K562 (cell line): ENCODE results near the gene ANGEL2. TPM values are rescaled to one million over a fixed set of nuclear protein-coding genes. Genes with fewer than 3 reads are reported as not detected.
A peak's percentile ranks its signal among the peaks of the same experiment; 100 is the strongest.

Source experiments
- CLOCK ChIP-seq: fragments of 250-450 bp; sonication (Bioruptor Pico); IDR thresholded peaks from 2 replicates; pipeline ENCODE4 v1.4.0; 2020; ENCODE audit warnings: mild to moderate bottlenecking, moderate library complexity, borderline replicate concordance
- DNMT1 ChIP-seq: fragments of 450-650 bp; IDR thresholded peaks from 2 replicates; pipeline ENCODE4 v1.6.1; 2016; ENCODE audit warnings: antibody characterized with exemption, mild to moderate bottlenecking
- DPF2 ChIP-seq: fragments of 450-650 bp; IDR thresholded peaks from 2 replicates; pipeline ENCODE4 v1.6.1; 2016
- EGR1 ChIP-seq: fragments of 450-650 bp; conservative IDR thresholded peaks from 2 replicates; pipeline ENCODE4 v1.6.1; 2017; ENCODE audit warnings: mild to moderate bottlenecking
- EP300 ChIP-seq: IDR thresholded peaks from 2 replicates; pipeline ENCODE4 v1.6.1; 2012; ENCODE audit warnings: low read length, improper control_type of control experiment
- ESRRA ChIP-seq: fragments of 450-650 bp; IDR thresholded peaks from 2 replicates; pipeline ENCODE4 v1.6.1; 2014; ENCODE audit warnings: low read depth, mild to moderate bottlenecking, moderate library complexity, borderline replicate concordance
- HDAC3 ChIP-seq: fragments of 450-650 bp; IDR thresholded peaks from 2 replicates; pipeline ENCODE4 v1.6.1; 2018; ENCODE audit warnings: borderline replicate concordance, mild to moderate bottlenecking, moderate library complexity; ENCODE audit not compliant: partially characterized antibody
- MTA3 ChIP-seq: fragments of 450-650 bp; formaldehyde crosslinking; IDR thresholded peaks from 2 replicates; pipeline ENCODE4 v1.6.1; 2017; ENCODE audit warnings: mild to moderate bottlenecking, borderline replicate concordance
- MXI1 ChIP-seq: IDR thresholded peaks from 2 replicates; pipeline ENCODE4 v1.6.1; 2011; ENCODE audit warnings: low read depth, mild to moderate bottlenecking, improper control_type of control experiment, low read length
- NONO ChIP-seq, 2 experiments: fragments of 200-400 bp in 1 of 2; fragments of 450-650 bp in 1 of 2; formaldehyde crosslinking in 1 of 2; IDR thresholded peaks; 2 replicates each; pipeline ENCODE4 v1.6.1; 2017; ENCODE audit warnings: low read depth in 2 of 2, mild to moderate bottlenecking in 2 of 2, moderate library complexity in 2 of 2, low read length in 1 of 2
- NR0B1 ChIP-seq: fragments of 450-650 bp; IDR thresholded peaks from one replicate; pipeline ENCODE4 v1.6.1; 2018; ENCODE audit warnings: mild to moderate bottlenecking, moderate library complexity; ENCODE audit not compliant: partially characterized antibody
- PCBP1 ChIP-seq: fragments of 200-400 bp; formaldehyde crosslinking; IDR thresholded peaks from 2 replicates; pipeline ENCODE4 v1.6.1; 2018; ENCODE audit warnings: mild to moderate bottlenecking, low read depth, low read length; ENCODE audit not compliant: poor library complexity, severe bottlenecking
- SMC3 ChIP-seq: conservative IDR thresholded peaks from 2 replicates; pipeline ENCODE4 v1.6.1; 2011; ENCODE audit warnings: low read depth, low read length, improper control_type of control experiment; ENCODE audit not compliant: insufficient read depth
- TCF15 ChIP-seq: fragments of 250-450 bp; sonication (Bioruptor Pico); IDR thresholded peaks from 2 replicates; pipeline ENCODE4 v1.8.0; 2022; ENCODE audit warnings: moderate library complexity, mild to moderate bottlenecking, inconsistent platforms
- TFAP4 ChIP-seq: sonication (generic); formaldehyde crosslinking; IDR thresholded peaks from 2 replicates; pipeline ENCODE4 v1.8.0; 2022; ENCODE audit warnings: missing genetic modification reagents, mild to moderate bottlenecking, moderate library complexity, borderline replicate concordance
- TFE3 ChIP-seq: fragments of 450-650 bp; formaldehyde crosslinking; IDR thresholded peaks from 2 replicates; pipeline ENCODE4 v1.4.0; 2020; ENCODE audit warnings: mild to moderate bottlenecking, mixed read lengths
- YBX1 ChIP-seq: fragments of 450-650 bp; IDR thresholded peaks from 2 replicates; pipeline ENCODE4 v1.7.1; 2016; ENCODE audit warnings: mild to moderate bottlenecking
- ZC3H8 ChIP-seq: fragments of 450-650 bp; IDR thresholded peaks from 2 replicates; pipeline ENCODE4 v1.6.1; 2017
- ZNF133 ChIP-seq: fragments of 250-450 bp; sonication (Bioruptor Pico); IDR thresholded peaks from 2 replicates; pipeline ENCODE4 v1.4.0; 2020; ENCODE audit warnings: mild to moderate bottlenecking
- ZNF644 ChIP-seq: fragments of 200-800 bp; sonication (Bioruptor generic); IDR thresholded peaks from 2 replicates; pipeline ENCODE4 v1.6.1; 2016; ENCODE audit warnings: low read depth, missing genetic modification characterization, missing compliant biosample characterization
- ZNF668 ChIP-seq: fragments of 250-450 bp; sonication (Bioruptor Pico); IDR thresholded peaks from 2 replicates; pipeline ENCODE4 v1.8.0; 2022; ENCODE audit warnings: mild to moderate bottlenecking, inconsistent platforms
- polyA plus RNA-seq, 8 experiments: library from polyadenylated mRNA; depleted of rRNA in 4 of 8; stranded (reverse) in 5 of 8; unstranded in 3 of 8; fragments of >200 nt; fragmentation: Nextera tagmentation in 2 of 8; fragmentation: Illumina TruSeq in 1 of 8; extraction: Ambion mirVana in 2 of 8; extraction: Trizol in 1 of 8; gene quantifications; 2 replicates each; pipeline versions ENCODE4 v1.2.1 to v1.2.3, GENCODE V29; 2011 to 2014; ENCODE audit warnings: inconsistent platforms in 1 of 8, missing spikeins in 1 of 8
- total RNA-seq, 7 experiments: library from RNA; depleted of rRNA in 6 of 7; stranded (reverse); fragments of >200 nt in 6 of 7; fragmentation: Illumina TruSeq in 2 of 7; extraction: Trizol in 2 of 7; gene quantifications; 2 replicates each; pipeline versions ENCODE4 v1.2.1 to v1.2.3, GENCODE V29; 2011 to 2021; ENCODE audit warnings: low replicate concordance in 1 of 7

ANGEL2 gene
- total and polyA plus RNA-seq, 9 of the 15 experiments (the other 6 are each of a cell fraction or from before 2014, with no cell fraction given), result 6.8 to 34.6 (median 26.2) TPM

- TF ChIP-seq TFAP4 (peak; percentile 64), PCBP1 (no peak), MTA3 (no peak; the same call in 1 of the 2 replicates), EP300 (peak; percentile 22; the same call in 1 of the 2 replicates), TFE3 (CRISPR knock-in tag) (no peak), ZC3H8 (no peak), HDAC3 (peak; percentile 4), DPF2 (no peak), ZNF133 (CRISPR knock-in tag) (no peak), CLOCK (CRISPR knock-in tag) (no peak), NONO (IDR thresholded peaks at IDR 0.05; ENCODE audit: low read depth in 2 of 2, low read length in 1 of 2) (no peak), TCF15 (CRISPR knock-in tag) (no peak), SMC3 (0 out of 2 replicates have a peak, but pooled peaks have one; percentile 18), DNMT1 (no peak), ESRRA (no peak), EGR1 (peak; percentile 50), NR0B1 (no peak), ZNF644 (no peak), YBX1 (no peak), ZNF668 (CRISPR knock-in tag) (no peak), MXI1 (no peak)
Measured at GRCh38 chr1:213015099-213016050, at the start of gene ANGEL2 (continued).
